Adrenal gland (tissue), 12 donors: ENCODE results near the gene ZC3H8. TPM values are rescaled to one million over a fixed set of nuclear protein-coding genes. Genes with fewer than 3 reads are reported as not detected.
"Not testable (repeated sequence)": the region's sequence is repeated elsewhere in the genome, so short reads cannot be mapped to it uniquely, and the experiment has no call there.

Source experiments
- DNase-seq, 7 donors: peaks; one replicate each; pipeline ENCODE4 v3.0.0-alpha.2; 2019 to 2020
- H3K27ac ChIP-seq, 5 donors: fragments of 200-600 bp; sonication (generic) in 4 of 5; 1 replicate in 3 of 5; 2 replicates in 2 of 5; pipeline versions ENCODE4 v1.5.1 to v1.8.0; 2016 to 2020; ENCODE audit warnings: mild to moderate bottlenecking in 1 of 5
- H3K27me3 ChIP-seq: fragments of 200-600 bp; 2 replicates; pipeline ENCODE4 v1.8.0; 2021
- H3K36me3 ChIP-seq, 2 donors: fragments of 200-600 bp; replicated peaks in 1 of 2; 1 replicate in 1 of 2; 2 replicates in 1 of 2; pipeline versions ENCODE4 v1.5.1 to v1.8.0; 2018 to 2022
- H3K4me1 ChIP-seq, 2 donors: fragments of 200-600 bp; replicated peaks in 1 of 2; 1 replicate in 1 of 2; 2 replicates in 1 of 2; pipeline versions ENCODE4 v1.5.1 to v1.8.0; 2018 to 2021
- H3K4me3 ChIP-seq, 4 donors: fragments of 200-600 bp; sonication (generic) in 3 of 4; one replicate each; pipeline ENCODE4 v1.5.1; 2016 to 2018
- H3K9me3 ChIP-seq, 3 donors: fragments of 200-600 bp; sonication (generic) in 1 of 3; replicated peaks in 1 of 3; 1 replicate in 2 of 3; 2 replicates in 1 of 3; pipeline versions ENCODE4 v1.5.1 to v1.8.0; 2016 to 2021
- CTCF ChIP-seq, 6 experiments: fragments of 450-650 bp in 4 of 6; fragments of 200-600 bp in 2 of 6; sonication (generic) in 1 of 6; IDR thresholded peaks; 1 replicate in 5 of 6; 2 replicates in 1 of 6; pipeline versions ENCODE4 v1.5.1 to v1.8.0; 2016 to 2021; ENCODE audit warnings: antibody characterized with exemption in 6 of 6, mild to moderate bottlenecking in 2 of 6, moderate library complexity in 1 of 6
- POLR2A ChIP-seq, 2 donors: fragments of 450-650 bp; IDR thresholded peaks; one replicate each; pipeline ENCODE4 v1.6.1; 2017; ENCODE audit warnings: antibody characterized with exemption in 2 of 2, mild to moderate bottlenecking in 2 of 2, moderate library complexity in 1 of 2
- whole genome bisulfite sequencing, 4 donors: extraction: QIAGEN DNeasy Blood & Tissue Kit in 2 of 4; methylation state at CpG; one replicate each; pipeline versions ENCODE4 v1.1.5 to v1.1.7; 2013 to 2017; 5-methylcytosine and 5-hydroxymethylcytosine counted together
- intact Hi-C, 2 donors: fragments of 100-400 bp; cut with DNase I; formaldehyde crosslinking; loops; one replicate each; pipeline versions ENCODE4 v1.14.1 to v1.15.0; 2022 to 2023
- polyA plus RNA-seq, 3 donors: library from polyadenylated mRNA; stranded (reverse); fragments of 200-250 nt in 2 of 3; fragments of 350-450 nt in 1 of 3; fragmentation: Illumina TruSeq in 1 of 3; extraction: RNeasy Lipid Tissue Mini Kit (QIAGEN cat#74804) in 1 of 3; gene quantifications; one replicate each; pipeline ENCODE4 v1.2.3, GENCODE V29; 2013 to 2014
- total RNA-seq, 9 donors: library from RNA; depleted of rRNA in 4 of 9; stranded (reverse); fragments of >200 nt in 4 of 9; fragments of 120-200 nt in 1 of 9; fragmentation: NEBNext Ultra II Directional in 1 of 9; extraction: Animal tissue kit (Norgen Biotek cat#: 25700) in 1 of 9; gene quantifications; one replicate each; pipeline versions ENCODE4 v1.1.0 to v1.2.4, GENCODE V29; 2013 to 2023
- donor health status: healthy with polysubstance abuse.
- donor health status: Bipolar disorder and iron deficiency.
- donor health status: DM: yes; HTN: yes; CAD: no.
- donor health status: DM: no; HTN: no; CAD: no.
- donor health status: DM: no; HTN: no; CAD: no.
- donor health status: DM: yes; HTN: yes; CAD: no.

ZC3H8 gene
- total and polyA plus RNA-seq, 12 donors, result 0.85 to 17.4 (median 7.6) TPM

- WGBS, 4 donors, result 96 to 100% (median 96%) methylated on average over 3 of the region's 3 CpGs
Measured at GRCh38 chr2:112220186-112220585, 34.7 kb downstream of the ZC3H8 start.

GRCh38 chr2:112217854-112218253, 37.0 kb downstream of the ZC3H8 start:
- no peak for DNase-seq
- Histone ChIP-seq H3K27me3 (no peaks in the 10 kb centered on the region), H3K4me1 (no peaks in the 10 kb centered on the region), H3K9me3 (no peaks in the 10 kb centered on the region), H3K4me3 (no peak overlapping the region), H3K36me3 (peaks cover 0 to 14% of the 10 kb centered on the region in 2 donors), H3K27ac (no peak overlapping the region)
- intact Hi-C loops, result no loop called here
- no peak for TF ChIP-seq POLR2A (IDR thresholded peaks at IDR 0.05)
- no peak for TF ChIP-seq CTCF (IDR thresholded peaks at IDR 0.05)

More at GRCh38 chr2:112220186-112220585, 34.7 kb downstream of the ZC3H8 start:
- no peaks in the 10 kb centered on the region for H3K27me3 ChIP-seq
- intact Hi-C loops, result no loop called here
- no peak overlapping the region for H3K27ac ChIP-seq
- peaks cover 0 to 10% of the 10 kb centered on the region in 2 donors for H3K36me3 ChIP-seq
- no peaks in the 10 kb centered on the region for H3K4me1 ChIP-seq
- H3K4me3 ChIP-seq, result no peak overlapping the region
- TF ChIP-seq POLR2A (IDR thresholded peaks at IDR 0.05) (no peak), CTCF (IDR thresholded peaks at IDR 0.05) (no peak)
- no peak for DNase-seq
- no peaks in the 10 kb centered on the region for H3K9me3 ChIP-seq

- Histone ChIP-seq H3K4me1 (no peaks in the 10 kb centered on the region), H3K9me3 (no peaks in the 10 kb centered on the region), H3K27ac (no peak overlapping the region), H3K27me3 (no peaks in the 10 kb centered on the region), H3K4me3 (no peak overlapping the region), H3K36me3 (peaks cover 0 to 14% of the 10 kb centered on the region in 2 donors)
- 93 to 99% (median 95%) methylated on average over 3 of the region's 3 CpGs for WGBS, 4 donors
- intact Hi-C loops, result no loop called here
- no peak for DNase-seq
- TF ChIP-seq POLR2A (IDR thresholded peaks at IDR 0.05) (no peak), CTCF (IDR thresholded peaks at IDR 0.05) (no peak)
Measured at GRCh38 chr2:112216167-112216566, 38.7 kb downstream of the ZC3H8 start.

GRCh38 chr2:112207905-112208304, 46.9 kb downstream of the ZC3H8 start:
- H3K27me3 ChIP-seq, intact Hi-C loops, H3K4me3 ChIP-seq, H3K36me3 ChIP-seq, H3K4me1 ChIP-seq, H3K27ac ChIP-seq, DNase-seq: not testable (repeated sequence)
- peaks cover 0 to 13% (median 0%) of the 10 kb centered on the region in 3 donors for H3K9me3 ChIP-seq
- 88 to 94% (median 92%) methylated on average over 3 of the region's 3 CpGs for WGBS, 4 donors

- TF ChIP-seq CTCF (IDR thresholded peaks at IDR 0.05) (no peak), POLR2A (IDR thresholded peaks at IDR 0.05) (no peak)
- Histone ChIP-seq H3K9me3 (peaks cover 0 to 13% (median 0%) of the 10 kb centered on the region in 3 donors), H3K27ac (no peak overlapping the region), H3K4me1 (no peaks in the 10 kb centered on the region), H3K36me3 (no peaks in the 10 kb centered on the region), H3K27me3 (no peaks in the 10 kb centered on the region), H3K4me3 (no peak overlapping the region)
- no peak for DNase-seq
- WGBS, 4 donors, result 88 to 95% (median 91%) methylated on average over 2 of the region's 2 CpGs
- intact Hi-C loops, result no loop called here
Measured at GRCh38 chr2:112204411-112204810, 50.4 kb downstream of the ZC3H8 start.
